HCT116 (cell line): Measurements from ENCODE around the gene RMND1. TPM values are rescaled to one million over a fixed set of nuclear protein-coding genes. Genes with fewer than 3 reads are reported as not detected.
"Not testable (repeated sequence)": the region's sequence is repeated elsewhere in the genome, so short reads cannot be mapped to it uniquely, and the experiment has no call there.

Experiments used
- ATAC-seq: fragments of 200-7000 bp; cut with Tn5 transposase; 2 replicates; pipeline ENCODE4 v1.9.1; 2020; ENCODE audit warnings: mild to moderate bottlenecking, moderate library complexity
- BruUV-seq: library from RNA; stranded (reverse); fragments of 400-500 nt; replicated peaks from 2 replicates; lab custom pipeline; 2021; lab: Mats Ljungman, UMichigan
- CTCF ChIA-PET: fragments of 300-600 bp; sonication (Branson Sonifier 250); formaldehyde crosslinking; loops from one replicate; lab custom pipeline; 2021; ENCODE audit warnings: antibody characterized with exemption; lab: Charles Lee
- POLR2A ChIA-PET: fragments of 300-600, 350-600 bp; sonication (Branson Sonifier 250); formaldehyde crosslinking; loops from one replicate; lab custom pipeline; 2021; ENCODE audit warnings: antibody characterized with exemption; lab: Charles Lee
- RAD21 ChIA-PET, 2 experiments: fragments of 300-600 bp; sonication (Branson Sonifier 250); formaldehyde crosslinking; loops; one replicate each; lab custom pipeline; 2023; ENCODE audit warnings: low total read pairs in 2 of 2; ENCODE audit not compliant: uncharacterized antibody in 2 of 2, unreplicated experiment in 2 of 2, low non-redundant PET in 1 of 2; lab: Charles Lee
- DNase-seq: peaks from one replicate; pipeline ENCODE4 v3.0.0-alpha.2; 2010; ENCODE audit warnings: low read depth, low spot score
- H2AFZ ChIP-seq: fragments of 200-600 bp; shearing (Covaris generic), sonication (generic); 2 replicates; pipeline ENCODE4 v1.6.1; 2017; ENCODE audit warnings: low read depth, mixed run types, mixed read lengths, antibody characterized with exemption, low read length; ENCODE audit not compliant: poor library complexity, severe bottlenecking
- H3K27ac ChIP-seq: 2 replicates; pipeline ENCODE4 v1.5.1; 2012; ENCODE audit warnings: low read depth, low read length
- H3K27me3 ChIP-seq: fragments of 200-600 bp; sonication (generic); 2 replicates; pipeline ENCODE4 v1.6.1; 2016; ENCODE audit warnings: mixed run types, low read length, mixed read lengths; ENCODE audit not compliant: insufficient read depth
- H3K36me3 ChIP-seq, 2 experiments: fragments of 200-500 bp in 1 of 2; fragments of 200-600 bp in 1 of 2; sonication (Bioruptor generic) in 1 of 2; sonication (generic) in 1 of 2; 2 replicates each; pipeline versions ENCODE4 v1.5.1 to v1.6.1; 2014 to 2016; ENCODE audit warnings: low read length in 2 of 2, inconsistent platforms in 1 of 2, mixed read lengths in 1 of 2, mixed run types in 1 of 2; ENCODE audit not compliant: insufficient read depth in 2 of 2, control insufficient read depth in 1 of 2
- H3K4me1 ChIP-seq, 2 experiments: fragments of 200-600 bp in 1 of 2; sonication (generic) in 1 of 2; 2 replicates each; pipeline versions ENCODE4 v1.5.1 to v1.6.1; 2012 to 2017; ENCODE audit warnings: low read length in 2 of 2, inconsistent platforms in 1 of 2, mild to moderate bottlenecking in 1 of 2, mixed read lengths in 1 of 2, mixed run types in 1 of 2, moderate library complexity in 1 of 2; ENCODE audit not compliant: insufficient read depth in 2 of 2, control insufficient read depth in 1 of 2
- H3K4me2 ChIP-seq: fragments of 200-600 bp; sonication (generic); 2 replicates; pipeline ENCODE4 v1.6.1; 2017; ENCODE audit warnings: mixed run types, low read length, mixed read lengths
- H3K4me3 ChIP-seq, 2 experiments: fragments of 200-600 bp in 1 of 2; sonication (generic) in 1 of 2; replicated peaks in 1 of 2; 2 replicates each; pipeline ENCODE4 v1.5.1; 2011 to 2016; ENCODE audit warnings: low read length in 2 of 2, control low read depth in 1 of 2, low read depth in 1 of 2, mild to moderate bottlenecking in 1 of 2, mixed read lengths in 1 of 2, mixed run types in 1 of 2
- H3K79me2 ChIP-seq: fragments of 200-600 bp; sonication (generic); 2 replicates; pipeline ENCODE4 v1.6.1; 2017; ENCODE audit warnings: mild to moderate bottlenecking, mixed run types, low read length, moderate library complexity, mixed read lengths; ENCODE audit not compliant: insufficient read depth
- H3K9ac ChIP-seq: fragments of 200-600 bp; sonication (generic); 2 replicates; pipeline ENCODE4 v1.6.1; 2016; ENCODE audit warnings: low read length, mixed read lengths
- H3K9me2 ChIP-seq: fragments of 200-600 bp; sonication (generic), shearing (Covaris generic); 2 replicates; pipeline ENCODE4 v1.6.1; 2017; ENCODE audit warnings: mixed run types, mild to moderate bottlenecking, moderate library complexity; ENCODE audit not compliant: insufficient read depth
- H3K9me3 ChIP-seq, 2 experiments: fragments of 200-500 bp in 1 of 2; fragments of 200-600 bp in 1 of 2; sonication (Bioruptor generic) in 1 of 2; sonication (generic) in 1 of 2; 2 replicates each; pipeline ENCODE4 v1.6.1; 2014 to 2017; ENCODE audit warnings: low read length in 2 of 2, mixed read lengths in 2 of 2, inconsistent platforms in 1 of 2, low read depth in 1 of 2, mild to moderate bottlenecking in 1 of 2, mixed run types in 1 of 2, moderate library complexity in 1 of 2; ENCODE audit not compliant: control insufficient read depth in 1 of 2, insufficient read depth in 1 of 2
- H4K20me1 ChIP-seq: fragments of 200-600 bp; sonication (generic), shearing (Covaris generic); 2 replicates; pipeline ENCODE4 v1.6.1; 2017; ENCODE audit warnings: mixed run types, mild to moderate bottlenecking, moderate library complexity; ENCODE audit not compliant: insufficient read depth
- CBX3 ChIP-seq: IDR thresholded peaks from 2 replicates; pipeline ENCODE4 v1.6.1; 2012; ENCODE audit warnings: low read depth
- CEBPB ChIP-seq: IDR thresholded peaks from 2 replicates; pipeline ENCODE4 v1.6.1; 2012; ENCODE audit warnings: low read depth
- CTCF ChIP-seq, 3 experiments: fragments of 200-600 bp in 1 of 3; sonication (generic) in 1 of 3; IDR thresholded peaks in 2 of 3; conservative IDR thresholded peaks in 1 of 3; 2 replicates each; pipeline ENCODE4 v1.5.1; 2012 to 2017; ENCODE audit warnings: low read depth in 2 of 3, low read length in 2 of 3, antibody characterized with exemption in 1 of 3, borderline replicate concordance in 1 of 3, control low read depth in 1 of 3, mild to moderate bottlenecking in 1 of 3, mixed read lengths in 1 of 3, mixed run types in 1 of 3, moderate library complexity in 1 of 3; ENCODE audit not compliant: insufficient read depth in 1 of 3
- EGR1 ChIP-seq: IDR thresholded peaks from 2 replicates; pipeline ENCODE4 v1.6.1; 2012; ENCODE audit warnings: low read depth
- ELF1 ChIP-seq: IDR thresholded peaks from 2 replicates; pipeline ENCODE4 v1.6.1; 2012; ENCODE audit warnings: low read depth, borderline replicate concordance
- EZH2 ChIP-seq: fragments of 200-600 bp; sonication (generic); IDR thresholded peaks from 2 replicates; pipeline ENCODE4 v1.6.1; 2017; ENCODE audit warnings: antibody characterized with exemption, mixed run types
- EZH2phosphoT487 ChIP-seq: fragments of 200-600 bp; IDR thresholded peaks from 2 replicates; pipeline ENCODE4 v1.6.1; 2018; ENCODE audit warnings: antibody characterized with exemption, borderline replicate concordance
- MAX ChIP-seq: IDR thresholded peaks from 2 replicates; pipeline ENCODE4 v1.6.1; 2012
- POLR2A ChIP-seq: IDR thresholded peaks from 2 replicates; pipeline ENCODE4 v1.7.0; 2011; ENCODE audit warnings: borderline replicate concordance; ENCODE audit not compliant: insufficient read depth, insufficient read length; ENCODE audit errors: extremely low read depth
- POLR2AphosphoS5 ChIP-seq: IDR thresholded peaks from 2 replicates; pipeline ENCODE4 v1.6.1; 2011; ENCODE audit warnings: mild to moderate bottlenecking, low read depth, low read length, moderate library complexity
- RAD21 ChIP-seq: IDR thresholded peaks from 2 replicates; pipeline ENCODE4 v1.6.1; 2012; ENCODE audit warnings: low read depth, mild to moderate bottlenecking
- SIN3A ChIP-seq: IDR thresholded peaks from 2 replicates; pipeline ENCODE4 v1.6.1; 2012; ENCODE audit warnings: low read depth
- SP1 ChIP-seq: IDR thresholded peaks from 2 replicates; pipeline ENCODE4 v1.6.1; 2012; ENCODE audit warnings: low read depth
- SRF ChIP-seq: IDR thresholded peaks from 2 replicates; pipeline ENCODE4 v1.6.1; 2012; ENCODE audit warnings: low read depth
- TCF7L2 ChIP-seq: IDR thresholded peaks from 2 replicates; pipeline ENCODE4 v1.7.0; 2011; ENCODE audit warnings: borderline replicate concordance, inconsistent platforms; ENCODE audit not compliant: insufficient read depth, insufficient read length; ENCODE audit errors: extremely low read depth
- ZNF274 ChIP-seq: fragments of 200-500 bp; sonication (Bioruptor generic); IDR thresholded peaks from 2 replicates; pipeline ENCODE4 v1.6.1; 2014; ENCODE audit warnings: mild to moderate bottlenecking, low read depth, low read length, inconsistent platforms
- intact Hi-C: fragments of 100-400 bp; cut with micrococcal nuclease; formaldehyde crosslinking; loops from 2 replicates; pipeline ENCODE4 v1.10.0; 2022
- total RNA-seq: library from RNA; stranded (reverse); gene quantifications from one replicate; pipeline ENCODE4 v1.2.1, GENCODE V29; 2021; ENCODE audit not compliant: unreplicated experiment

Gene RMND1
- total RNA-seq, 1 experiment from 2014 or later = 28.0 TPM

GRCh38 chr6:151384151-151384550 lies 67.8 kb downstream of the RMND1 start:
- intact Hi-C loops = no loop called here
- H3K4me3 ChIP-seq = no peak overlapping the region
- RAD21 ChIA-PET = no interaction called here
- H3K4me1 ChIP-seq = peaks cover 11 to 12% of the 10 kb centered on the region in 2 experiments
- H4K20me1 ChIP-seq = no peaks in the 10 kb centered on the region
- H3K27me3 ChIP-seq = no peaks in the 10 kb centered on the region
- no TSS peak for BruUV-seq
- ATAC-seq = no peak
- CTCF ChIA-PET = interaction anchor here (0.9 kb wide), 1 partner anchor 9 kb away, joined by 3 read pairs; no protein-coding TSS in a partner anchor
- no peaks in the 10 kb centered on the region for H3K36me3 ChIP-seq
- DNase-seq = no peak
- POLR2A ChIA-PET = no interaction called here
- no peak overlapping the region for H3K27ac ChIP-seq
- no peak overlapping the region for H3K4me2 ChIP-seq
- H3K9me3 ChIP-seq = no peaks in the 10 kb centered on the region
- H2AFZ ChIP-seq = no peak overlapping the region
- TF ChIP-seq SRF (no peak), SP1 (no peak), ELF1 (no peak), EZH2 (no peak), CBX3 (no peak), POLR2AphosphoS5 (no peak), RAD21 (no peak), CEBPB (no peak), EZH2phosphoT487 (no peak), POLR2A (no peak), EGR1 (no peak), ZNF274 (no peak), SIN3A (no peak), TCF7L2 (no peak), CTCF (IDR thresholded peaks at IDR 0.05 in 2 of 3, conservative IDR thresholded peaks at IDR 0.05 in 1 of 3; ENCODE audit: borderline replicate concordance in 1 of 3, insufficient read depth in 1 of 3, low read depth in 2 of 3, low read length in 2 of 3) (no peak), MAX (no peak)
- peaks cover 86% of the 10 kb centered on the region for H3K79me2 ChIP-seq
- no peaks in the 10 kb centered on the region for H3K9me2 ChIP-seq
- H3K9ac ChIP-seq = no peak overlapping the region

GRCh38 chr6:151382631-151383030 lies 69.3 kb downstream of the RMND1 start:
- POLR2A ChIA-PET, BruUV-seq: not testable (repeated sequence)

More at GRCh38 chr6:151382631-151383030, 69.3 kb downstream of the RMND1 start:
- DNase-seq, H3K9ac ChIP-seq, ATAC-seq, CTCF ChIA-PET, H4K20me1 ChIP-seq, H3K36me3 ChIP-seq, H3K27ac ChIP-seq, H3K9me3 ChIP-seq, H3K4me2 ChIP-seq, H2AFZ ChIP-seq, H3K4me1 ChIP-seq, intact Hi-C loops, H3K4me3 ChIP-seq, H3K27me3 ChIP-seq, H3K9me2 ChIP-seq: not testable (repeated sequence)
- RAD21 ChIA-PET = interaction anchor here in 1 of 2 experiments (0.7 kb wide), 1 partner anchor 546 kb away, joined by 3 read pairs; no protein-coding TSS in a partner anchor
- peaks cover 86% of the 10 kb centered on the region for H3K79me2 ChIP-seq
